Left lung (tissue), 10 donors: ENCODE results near the gene ENO1. TPM values are rescaled to one million over a fixed set of nuclear protein-coding genes. Genes with fewer than 3 reads are reported as not detected.

Source experiments
- ATAC-seq: fragments of 200-7000 bp; cut with Tn5 transposase; one replicate; pipeline ENCODE4 v1.9.1; 2020; ENCODE audit warnings: moderate library complexity
- DNase-seq, 4 donors: peaks; one replicate each; pipeline ENCODE4 v3.0.0-alpha.2; 2013 to 2020
- H3K27ac ChIP-seq, 2 donors: fragments of 200-600 bp; sonication (generic) in 1 of 2; one replicate each; pipeline versions ENCODE4 v1.5.0 to v1.8.0; 2020 to 2021
- H3K27me3 ChIP-seq, 2 donors: fragments of 200-600 bp; sonication (generic) in 1 of 2; one replicate each; pipeline versions ENCODE4 v1.5.0 to v1.8.0; 2020 to 2021
- H3K36me3 ChIP-seq, 2 donors: fragments of 200-600 bp; sonication (generic) in 1 of 2; one replicate each; pipeline versions ENCODE4 v1.5.0 to v1.8.0; 2020 to 2021
- H3K4me1 ChIP-seq, 2 donors: fragments of 200-600 bp; one replicate each; pipeline ENCODE4 v1.8.0; 2021
- H3K4me3 ChIP-seq, 2 donors: fragments of 200-600 bp; sonication (generic) in 1 of 2; one replicate each; pipeline versions ENCODE4 v1.5.0 to v1.8.0; 2020 to 2021; ENCODE audit warnings: mild to moderate bottlenecking in 1 of 2
- H3K9me3 ChIP-seq, 2 donors: fragments of 200-600 bp; sonication (generic) in 1 of 2; one replicate each; pipeline versions ENCODE4 v1.5.0 to v1.8.0; 2020 to 2021
- CTCF ChIP-seq, 2 donors: fragments of 200-600 bp; sonication (generic) in 1 of 2; IDR thresholded peaks; one replicate each; pipeline versions ENCODE4 v1.5.0 to v1.8.0; 2021; ENCODE audit warnings: antibody characterized with exemption in 2 of 2
- intact Hi-C, 2 donors: fragments of 100-400 bp; cut with DNase I; formaldehyde crosslinking; loops; one replicate each; pipeline versions ENCODE4 v1.11.2 to v1.14.2; 2022
- polyA plus RNA-seq, 6 donors: library from polyadenylated mRNA; unstranded; fragments of 120-200 nt; gene quantifications; one replicate each; pipeline ENCODE4 v1.2.1, GENCODE V29; 2013; ENCODE audit not compliant: insufficient read length in 6 of 6
- total RNA-seq, 2 donors: library from RNA; stranded (reverse); fragmentation: NEBNext Ultra II Directional; extraction: Animal tissue kit (Norgen Biotek cat#: 25700); gene quantifications; one replicate each; pipeline ENCODE4 v1.2.1, GENCODE V29; 2021
- donor health status: DM: no; HTN: yes; CAD: no.
- donor health status: DM: no; HTN: no; CAD: no.

The ENO1 gene
- total and polyA plus RNA-seq, 8 donors: 695 to 1,734 (median 783) TPM

GRCh38 chr1:8875216-8875861, 3.1 kb downstream of the ENO1 start:
- Histone ChIP-seq H3K27me3 (no peaks in the 10 kb centered on the region), H3K9me3 (no peaks in the 10 kb centered on the region), H3K4me3 (peak overlapping the region in 1 of 2 donors; percentile 100), H3K4me1 (peaks cover 46 to 83% of the 10 kb centered on the region in 2 donors), H3K27ac (peak overlapping the region; percentile 97 to 99), H3K36me3 (peaks cover 0 to 62% of the 10 kb centered on the region in 2 donors)
- ATAC-seq (no peak), DNase-seq (no peak)
- no peak for TF ChIP-seq CTCF (IDR thresholded peaks at IDR 0.05)
- intact Hi-C loops: no loop called here

GRCh38 chr1:8874230-8875201, 4.0 kb downstream of the ENO1 start:
- Histone ChIP-seq H3K27ac (peak overlapping the region; percentile 97 to 99), H3K27me3 (no peaks in the 10 kb centered on the region), H3K36me3 (peaks cover 0 to 70% of the 10 kb centered on the region in 2 donors), H3K4me1 (peaks cover 39 to 80% of the 10 kb centered on the region in 2 donors), H3K4me3 (peak overlapping the region in 1 of 2 donors; percentile 100), H3K9me3 (no peaks in the 10 kb centered on the region)
- ATAC-seq: no peak
- intact Hi-C loops: no loop called here
- TF ChIP-seq CTCF (IDR thresholded peaks at IDR 0.05): no peak
- no peak for DNase-seq

- ATAC-seq (peak; percentile 71), DNase-seq (peak in 3 of 4 donors; percentile 48 to 94 (median 92))
- Histone ChIP-seq H3K4me1 (peaks cover 37 to 76% of the 10 kb centered on the region in 2 donors), H3K27me3 (no peaks in the 10 kb centered on the region), H3K9me3 (no peaks in the 10 kb centered on the region), H3K27ac (peak overlapping the region; percentile 97 to 99), H3K4me3 (peak overlapping the region in 1 of 2 donors; percentile 100), H3K36me3 (peaks cover 0 to 78% of the 10 kb centered on the region in 2 donors)
- no peak for TF ChIP-seq CTCF (IDR thresholded peaks at IDR 0.05)
- intact Hi-C loops: no loop called here
These were observed 4.8 kb downstream of the ENO1 start for GRCh38 chr1:8873506-8874229.

GRCh38 chr1:8873001-8873400, 5.5 kb downstream of the ENO1 start:
- DNase-seq (no peak), ATAC-seq (no peak)
- Histone ChIP-seq H3K27ac (peak overlapping the region; percentile 40 to 97), H3K4me1 (peaks cover 37 to 76% of the 10 kb centered on the region in 2 donors), H3K27me3 (no peaks in the 10 kb centered on the region), H3K9me3 (no peaks in the 10 kb centered on the region), H3K36me3 (peaks cover 0 to 85% of the 10 kb centered on the region in 2 donors), H3K4me3 (peak overlapping the region in 1 of 2 donors; percentile 100)
- intact Hi-C loops: no loop called here
- no peak for TF ChIP-seq CTCF (IDR thresholded peaks at IDR 0.05)
